ENCODE measurements around the gene RIMBP2.

RIMBP2 gene

GRCh38 chr12:130634866-130635265 is 81.2 kb downstream of the RIMBP2 start:
- no peak overlapping the region for H3K9ac ChIP-seq (ENCODE audit: low read length)
- no peak overlapping the region for H3K27ac ChIP-seq (ENCODE audit: low read depth, low read length)
- no peak overlapping the region for H3K4me3 ChIP-seq (ENCODE audit: low read depth in 1 of 2, low read length in 2 of 2)
- H3K36me3 ChIP-seq (ENCODE audit: insufficient read depth, low read length) = no peaks in the 10 kb centered on the region
- no peaks in the 10 kb centered on the region for H3K4me1 ChIP-seq (ENCODE audit: insufficient read depth, low read length)
- no peaks in the 10 kb centered on the region for H3K9me3 ChIP-seq (ENCODE audit: low read length)
- no peaks in the 10 kb centered on the region for H3K27me3 ChIP-seq (ENCODE audit: control insufficient read depth in 1 of 2, insufficient read depth in 2 of 2, low read length in 2 of 2)

GRCh38 chr12:130633771-130634170 is 82.3 kb downstream of the RIMBP2 start:
- Histone ChIP-seq H3K36me3 (ENCODE audit: insufficient read depth, low read length) (no peaks in the 10 kb centered on the region), H3K4me1 (ENCODE audit: insufficient read depth, low read length) (no peaks in the 10 kb centered on the region), H3K27me3 (ENCODE audit: control insufficient read depth in 1 of 2, insufficient read depth in 2 of 2, low read length in 2 of 2) (no peaks in the 10 kb centered on the region), H3K4me3 (ENCODE audit: low read depth in 1 of 2, low read length in 2 of 2) (no peak overlapping the region), H3K9me3 (ENCODE audit: low read length) (no peaks in the 10 kb centered on the region), H3K27ac (ENCODE audit: low read depth, low read length) (no peak overlapping the region), H3K9ac (ENCODE audit: low read length) (no peak overlapping the region)

GRCh38 chr12:130632642-130633041 is 83.5 kb downstream of the RIMBP2 start:
- no peak overlapping the region for H3K9ac ChIP-seq (ENCODE audit: low read length)

GRCh38 chr12:130628304-130628703 is 87.8 kb downstream of the RIMBP2 start:
- Histone ChIP-seq H3K4me1 (ENCODE audit: insufficient read depth, low read length) (no peaks in the 10 kb centered on the region), H3K9ac (ENCODE audit: low read length) (no peak overlapping the region), H3K27ac (ENCODE audit: low read depth, low read length) (no peak overlapping the region), H3K9me3 (ENCODE audit: low read length) (no peaks in the 10 kb centered on the region), H3K27me3 (ENCODE audit: control insufficient read depth in 1 of 2, insufficient read depth in 2 of 2, low read length in 2 of 2) (no peaks in the 10 kb centered on the region), H3K4me3 (ENCODE audit: low read depth in 1 of 2, low read length in 2 of 2) (no peak overlapping the region), H3K36me3 (ENCODE audit: insufficient read depth, low read length) (no peaks in the 10 kb centered on the region)

More at GRCh38 chr12:130632642-130633041, 83.5 kb downstream of the RIMBP2 start:
- H3K4me1 ChIP-seq (ENCODE audit: insufficient read depth, low read length) = no peaks in the 10 kb centered on the region
- no peaks in the 10 kb centered on the region for H3K36me3 ChIP-seq (ENCODE audit: insufficient read depth, low read length)
- no peak overlapping the region for H3K4me3 ChIP-seq (ENCODE audit: low read depth in 1 of 2, low read length in 2 of 2)
- H3K27ac ChIP-seq (ENCODE audit: low read depth, low read length) = no peak overlapping the region
- H3K27me3 ChIP-seq (ENCODE audit: control insufficient read depth in 1 of 2, insufficient read depth in 2 of 2, low read length in 2 of 2) = no peaks in the 10 kb centered on the region
- no peaks in the 10 kb centered on the region for H3K9me3 ChIP-seq (ENCODE audit: low read length)

GRCh38 chr12:130627175-130627574 is 88.9 kb downstream of the RIMBP2 start:
- H3K4me3 ChIP-seq (ENCODE audit: low read depth in 1 of 2, low read length in 2 of 2) = no peak overlapping the region
- H3K27me3 ChIP-seq (ENCODE audit: control insufficient read depth in 1 of 2, insufficient read depth in 2 of 2, low read length in 2 of 2) = no peaks in the 10 kb centered on the region
- no peak overlapping the region for H3K9ac ChIP-seq (ENCODE audit: low read length)
- no peaks in the 10 kb centered on the region for H3K36me3 ChIP-seq (ENCODE audit: insufficient read depth, low read length)
- no peaks in the 10 kb centered on the region for H3K4me1 ChIP-seq (ENCODE audit: insufficient read depth, low read length)
- H3K27ac ChIP-seq (ENCODE audit: low read depth, low read length) = no peak overlapping the region
- no peaks in the 10 kb centered on the region for H3K9me3 ChIP-seq (ENCODE audit: low read length)

GRCh38 chr12:130626601-130627000 is 89.5 kb downstream of the RIMBP2 start:
- no peak overlapping the region for H3K9ac ChIP-seq (ENCODE audit: low read length)

GRCh38 chr12:130625201-130625600 is 90.9 kb downstream of the RIMBP2 start:
- H3K9me3 ChIP-seq (ENCODE audit: low read length) = no peaks in the 10 kb centered on the region
- H3K9ac ChIP-seq (ENCODE audit: low read length) = no peak overlapping the region
- no peaks in the 10 kb centered on the region for H3K27me3 ChIP-seq (ENCODE audit: control insufficient read depth in 1 of 2, insufficient read depth in 2 of 2, low read length in 2 of 2)
- H3K4me3 ChIP-seq (ENCODE audit: low read depth in 1 of 2, low read length in 2 of 2) = no peak overlapping the region
- no peaks in the 10 kb centered on the region for H3K36me3 ChIP-seq (ENCODE audit: insufficient read depth, low read length)
- no peaks in the 10 kb centered on the region for H3K4me1 ChIP-seq (ENCODE audit: insufficient read depth, low read length)
- no peak overlapping the region for H3K27ac ChIP-seq (ENCODE audit: low read depth, low read length)

More at GRCh38 chr12:130626601-130627000, 89.5 kb downstream of the RIMBP2 start:
- Histone ChIP-seq H3K4me3 (ENCODE audit: low read depth in 1 of 2, low read length in 2 of 2) (no peak overlapping the region), H3K4me1 (ENCODE audit: insufficient read depth, low read length) (no peaks in the 10 kb centered on the region), H3K36me3 (ENCODE audit: insufficient read depth, low read length) (no peaks in the 10 kb centered on the region), H3K27ac (ENCODE audit: low read depth, low read length) (no peak overlapping the region), H3K27me3 (ENCODE audit: control insufficient read depth in 1 of 2, insufficient read depth in 2 of 2, low read length in 2 of 2) (no peaks in the 10 kb centered on the region), H3K9me3 (ENCODE audit: low read length) (no peaks in the 10 kb centered on the region)

GRCh38 chr12:130622803-130623202 is 93.3 kb downstream of the RIMBP2 start:
- no peaks in the 10 kb centered on the region for H3K9me3 ChIP-seq (ENCODE audit: low read length)
- H3K36me3 ChIP-seq (ENCODE audit: insufficient read depth, low read length) = no peaks in the 10 kb centered on the region
- no peaks in the 10 kb centered on the region for H3K27me3 ChIP-seq (ENCODE audit: control insufficient read depth in 1 of 2, insufficient read depth in 2 of 2, low read length in 2 of 2)
- no peak overlapping the region for H3K4me3 ChIP-seq (ENCODE audit: low read depth in 1 of 2, low read length in 2 of 2)
- no peaks in the 10 kb centered on the region for H3K4me1 ChIP-seq (ENCODE audit: insufficient read depth, low read length)
- no peak overlapping the region for H3K9ac ChIP-seq (ENCODE audit: low read length)
- H3K27ac ChIP-seq (ENCODE audit: low read depth, low read length) = no peak overlapping the region

GRCh38 chr12:130621696-130622298 is 94.3 kb downstream of the RIMBP2 start:
- no peaks in the 10 kb centered on the region for H3K4me1 ChIP-seq (ENCODE audit: insufficient read depth, low read length)
- H3K27ac ChIP-seq (ENCODE audit: low read depth, low read length) = no peak overlapping the region
- H3K27me3 ChIP-seq (ENCODE audit: control insufficient read depth in 1 of 2, insufficient read depth in 2 of 2, low read length in 2 of 2) = no peaks in the 10 kb centered on the region
- H3K9me3 ChIP-seq (ENCODE audit: low read length) = no peaks in the 10 kb centered on the region
- H3K4me3 ChIP-seq (ENCODE audit: low read depth in 1 of 2, low read length in 2 of 2) = no peak overlapping the region
- H3K9ac ChIP-seq (ENCODE audit: low read length) = no peak overlapping the region
- H3K36me3 ChIP-seq (ENCODE audit: insufficient read depth, low read length) = no peaks in the 10 kb centered on the region

GRCh38 chr12:130620756-130621155 is 95.3 kb downstream of the RIMBP2 start:
- no peaks in the 10 kb centered on the region for H3K27me3 ChIP-seq (ENCODE audit: control insufficient read depth in 1 of 2, insufficient read depth in 2 of 2, low read length in 2 of 2)
- H3K36me3 ChIP-seq (ENCODE audit: insufficient read depth, low read length) = no peaks in the 10 kb centered on the region
- no peak overlapping the region for H3K4me3 ChIP-seq (ENCODE audit: low read depth in 1 of 2, low read length in 2 of 2)
- no peaks in the 10 kb centered on the region for H3K9me3 ChIP-seq (ENCODE audit: low read length)
- H3K4me1 ChIP-seq (ENCODE audit: insufficient read depth, low read length) = no peaks in the 10 kb centered on the region
- no peak overlapping the region for H3K27ac ChIP-seq (ENCODE audit: low read depth, low read length)
- H3K9ac ChIP-seq (ENCODE audit: low read length) = no peak overlapping the region

GRCh38 chr12:130620281-130620680 is 95.8 kb downstream of the RIMBP2 start:
- H3K9ac ChIP-seq (ENCODE audit: low read length) = no peak overlapping the region
- no peak overlapping the region for H3K27ac ChIP-seq (ENCODE audit: low read depth, low read length)
- no peaks in the 10 kb centered on the region for H3K4me1 ChIP-seq (ENCODE audit: insufficient read depth, low read length)
- H3K36me3 ChIP-seq (ENCODE audit: insufficient read depth, low read length) = no peaks in the 10 kb centered on the region
- H3K9me3 ChIP-seq (ENCODE audit: low read length) = no peaks in the 10 kb centered on the region
- no peak overlapping the region for H3K4me3 ChIP-seq (ENCODE audit: low read depth in 1 of 2, low read length in 2 of 2)
- no peaks in the 10 kb centered on the region for H3K27me3 ChIP-seq (ENCODE audit: control insufficient read depth in 1 of 2, insufficient read depth in 2 of 2, low read length in 2 of 2)

- Histone ChIP-seq H3K27ac (ENCODE audit: low read depth, low read length) (no peak overlapping the region), H3K9me3 (ENCODE audit: low read length) (no peaks in the 10 kb centered on the region), H3K36me3 (ENCODE audit: insufficient read depth, low read length) (no peaks in the 10 kb centered on the region), H3K4me1 (ENCODE audit: insufficient read depth, low read length) (no peaks in the 10 kb centered on the region), H3K4me3 (ENCODE audit: low read depth in 1 of 2, low read length in 2 of 2) (no peak overlapping the region), H3K9ac (ENCODE audit: low read length) (no peak overlapping the region), H3K27me3 (ENCODE audit: control insufficient read depth in 1 of 2, insufficient read depth in 2 of 2, low read length in 2 of 2) (no peaks in the 10 kb centered on the region)
Observed at GRCh38 chr12:130619385-130620001, 96.6 kb downstream of the RIMBP2 start.

All from muscle layer of colon (tissue), 2 donors.